Measurements from ENCODE around the gene TSPAN2.
"Not testable (repeated sequence)": the region's sequence is repeated elsewhere in the genome, so short reads cannot be mapped to it uniquely, and the experiment has no call there.

Gene TSPAN2

GRCh38 chr1:115029526-115029925, 59.8 kb downstream of the TSPAN2 start, which contains the start of gene TSHB:
TSHB (plus strand) TSS chr1:115029826; CDS start chr1:115033363, 3,537 bp downstream.
- no peak for DNase-seq

GRCh38 chr1:115023593-115023992, 65.7 kb downstream of the TSPAN2 start:
- DNase-seq = no peak

GRCh38 chr1:115021145-115021544, 68.2 kb downstream of the TSPAN2 start:
- no peak for DNase-seq

GRCh38 chr1:115019549-115019948, 69.8 kb downstream of the TSPAN2 start:
- not testable (repeated sequence) for DNase-seq

DNA sequence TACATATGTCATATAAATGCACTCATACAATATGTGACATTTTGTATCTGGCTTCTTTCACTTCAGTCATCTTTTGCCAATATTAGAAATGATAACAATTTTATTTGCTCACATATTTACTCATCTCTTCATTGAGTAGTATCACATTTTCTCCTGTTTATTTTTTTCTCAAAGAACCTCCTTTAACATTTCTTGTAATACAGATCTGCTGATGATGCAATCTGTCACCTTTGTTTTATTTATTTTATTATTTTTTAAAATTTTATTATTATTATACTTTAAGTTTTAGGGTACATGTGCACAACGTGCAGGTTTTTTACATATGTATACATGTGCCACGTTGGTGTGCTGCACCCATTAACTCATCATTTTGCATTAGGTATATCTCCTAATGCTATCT, 75.5 kb downstream of the TSPAN2 start:
- DNase-seq = no peak

- no peak for DNase-seq
Observed at GRCh38 chr1:115012434-115012833, 76.9 kb downstream of the TSPAN2 start.

DNA sequence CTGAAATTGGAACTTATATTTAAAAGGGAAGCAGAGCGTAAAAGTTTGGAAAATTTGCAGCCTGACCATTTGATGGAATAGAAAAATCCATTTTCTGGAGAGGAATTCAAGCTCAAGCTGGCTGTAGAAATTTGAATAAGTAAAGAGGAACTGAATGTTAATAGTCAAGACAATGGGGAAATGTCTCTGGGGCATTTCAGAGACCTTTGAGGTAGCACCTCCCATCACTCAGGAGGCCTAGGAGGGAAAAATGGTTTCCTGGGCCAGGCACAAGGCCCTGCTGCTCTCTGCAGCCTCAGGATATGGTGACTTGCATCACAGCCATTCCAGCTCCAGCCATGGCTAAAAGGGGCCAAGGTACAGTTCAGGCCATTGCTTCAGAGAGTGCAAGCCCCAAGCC, 77.3 kb downstream of the TSPAN2 start:
- DNase-seq = no peak

- no peak for DNase-seq
Observed at GRCh38 chr1:115006191-115006590, 83.1 kb downstream of the TSPAN2 start.
